GM23248 (cell line): ENCODE results near the gene MRPL36.

Experiments
- EZH2 ChIP-seq: fragments of 200-600 bp; sonication (generic); IDR thresholded peaks from 2 replicates; pipeline ENCODE4 v1.6.1; 2018; ENCODE audit warnings: antibody characterized with exemption, mild to moderate bottlenecking; ENCODE audit not compliant: insufficient read depth, poor library complexity, severe bottlenecking
- EZH2phosphoT487 ChIP-seq: fragments of 200-600 bp; sonication (generic); IDR thresholded peaks from 2 replicates; pipeline ENCODE4 v1.6.1; 2018; ENCODE audit warnings: antibody characterized with exemption, moderate library complexity, mild to moderate bottlenecking, low read depth; ENCODE audit not compliant: insufficient read depth

DNA sequence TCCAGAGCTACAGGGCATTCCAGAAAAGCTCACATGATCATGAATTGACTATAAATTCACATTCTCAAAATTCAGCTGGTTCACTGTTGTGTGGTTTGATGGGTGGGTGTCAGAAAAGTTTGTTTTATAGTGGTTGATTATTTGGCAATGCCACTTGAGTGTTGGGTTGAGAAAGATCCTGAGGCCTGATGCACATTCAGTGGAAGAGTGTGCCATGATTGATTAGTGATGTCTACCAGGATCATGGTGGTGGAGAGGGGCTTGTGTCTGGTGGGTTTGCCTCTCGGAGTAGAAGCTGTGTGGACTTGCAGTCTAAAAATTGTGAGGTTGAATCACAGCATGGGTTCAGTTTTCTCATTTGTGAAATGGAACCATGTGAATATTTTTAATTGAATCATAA lies 3.6 kb upstream of the MRPL36 start:
- TF ChIP-seq EZH2 = no peak
- no peak for TF ChIP-seq EZH2phosphoT487
